ENCODE measurements around the gene SHANK3. TPM values are rescaled to one million over a fixed set of nuclear protein-coding genes. Genes with fewer than 3 reads are reported as not detected.

Gene SHANK3
- total RNA-seq, 4 donors from 2014 or later, result 2.7 to 30.3 (median 6.3) TPM

DNA sequence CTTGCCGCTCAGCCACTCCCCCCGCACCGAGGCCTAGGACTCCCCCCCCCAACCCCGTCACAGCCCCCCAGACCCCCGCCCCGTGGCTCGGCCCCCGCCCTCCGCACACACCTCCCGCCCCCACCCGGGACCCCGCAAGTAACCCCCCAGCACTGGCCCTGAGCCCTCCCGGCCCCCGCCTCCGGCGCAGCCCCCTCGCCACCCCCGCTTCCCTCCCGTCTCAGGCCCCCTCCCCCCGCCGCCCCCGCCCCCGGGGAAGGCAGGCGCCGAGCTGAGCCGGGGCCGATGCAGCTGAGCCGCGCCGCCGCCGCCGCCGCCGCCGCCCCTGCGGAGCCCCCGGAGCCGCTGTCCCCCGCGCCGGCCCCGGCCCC lies 1.5 kb downstream of the SHANK3 start:
- Histone ChIP-seq H3K36me3 (no peaks in the 10 kb centered on the region), H3K9me3 (no peaks in the 10 kb centered on the region), H3K4me1 (peaks cover 4 to 12% (median 8%) of the 10 kb centered on the region in 4 donors), H3K27ac (peak overlapping the region in 2 of 4 donors; percentile 36 to 45), H3K4me3 (peak overlapping the region in 2 of 4 donors; percentile 24 to 33), H3K27me3 (peaks cover 55% of the 10 kb centered on the region)
- DNase-seq, result no peak
- 3% methylated on average over 9 of the region's 43 CpGs; no CpG with 5 or more reads in 1 of the 2 donors for WGBS, 2 donors (ENCODE audit: low coverage in 1 of 2)
- TF ChIP-seq EP300 (IDR thresholded peaks at IDR 0.05; ENCODE audit: low read depth) (no peak), POLR2A (IDR thresholded peaks at IDR 0.05) (no peak), POLR2AphosphoS5 (IDR thresholded peaks at IDR 0.05) (no peak)
- TF ChIP-seq, protein P1, sequence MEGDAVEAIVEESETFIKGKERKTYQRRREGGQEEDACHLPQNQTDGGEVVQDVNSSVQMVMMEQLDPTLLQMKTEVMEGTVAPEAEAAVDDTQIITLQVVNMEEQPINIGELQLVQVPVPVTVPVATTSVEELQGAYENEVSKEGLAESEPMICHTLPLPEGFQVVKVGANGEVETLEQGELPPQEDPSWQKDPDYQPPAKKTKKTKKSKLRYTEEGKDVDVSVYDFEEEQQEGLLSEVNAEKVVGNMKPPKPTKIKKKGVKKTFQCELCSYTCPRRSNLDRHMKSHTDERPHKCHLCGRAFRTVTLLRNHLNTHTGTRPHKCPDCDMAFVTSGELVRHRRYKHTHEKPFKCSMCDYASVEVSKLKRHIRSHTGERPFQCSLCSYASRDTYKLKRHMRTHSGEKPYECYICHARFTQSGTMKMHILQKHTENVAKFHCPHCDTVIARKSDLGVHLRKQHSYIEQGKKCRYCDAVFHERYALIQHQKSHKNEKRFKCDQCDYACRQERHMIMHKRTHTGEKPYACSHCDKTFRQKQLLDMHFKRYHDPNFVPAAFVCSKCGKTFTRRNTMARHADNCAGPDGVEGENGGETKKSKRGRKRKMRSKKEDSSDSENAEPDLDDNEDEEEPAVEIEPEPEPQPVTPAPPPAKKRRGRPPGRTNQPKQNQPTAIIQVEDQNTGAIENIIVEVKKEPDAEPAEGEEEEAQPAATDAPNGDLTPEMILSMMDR (IDR thresholded peaks at IDR 0.05), result no peak
- intact Hi-C loops (cut with DNase I; ENCODE audit: low total_unique reads) (no loop called here), in situ Hi-C loops (cut with MboI; ENCODE audit: low pct_ligation_motif_present in 1 of 4, low pct_unique_long_range_greater_than_20kb in 1 of 4, low sequenced_read_pairs in 3 of 4) (no loop called here)

DNA sequence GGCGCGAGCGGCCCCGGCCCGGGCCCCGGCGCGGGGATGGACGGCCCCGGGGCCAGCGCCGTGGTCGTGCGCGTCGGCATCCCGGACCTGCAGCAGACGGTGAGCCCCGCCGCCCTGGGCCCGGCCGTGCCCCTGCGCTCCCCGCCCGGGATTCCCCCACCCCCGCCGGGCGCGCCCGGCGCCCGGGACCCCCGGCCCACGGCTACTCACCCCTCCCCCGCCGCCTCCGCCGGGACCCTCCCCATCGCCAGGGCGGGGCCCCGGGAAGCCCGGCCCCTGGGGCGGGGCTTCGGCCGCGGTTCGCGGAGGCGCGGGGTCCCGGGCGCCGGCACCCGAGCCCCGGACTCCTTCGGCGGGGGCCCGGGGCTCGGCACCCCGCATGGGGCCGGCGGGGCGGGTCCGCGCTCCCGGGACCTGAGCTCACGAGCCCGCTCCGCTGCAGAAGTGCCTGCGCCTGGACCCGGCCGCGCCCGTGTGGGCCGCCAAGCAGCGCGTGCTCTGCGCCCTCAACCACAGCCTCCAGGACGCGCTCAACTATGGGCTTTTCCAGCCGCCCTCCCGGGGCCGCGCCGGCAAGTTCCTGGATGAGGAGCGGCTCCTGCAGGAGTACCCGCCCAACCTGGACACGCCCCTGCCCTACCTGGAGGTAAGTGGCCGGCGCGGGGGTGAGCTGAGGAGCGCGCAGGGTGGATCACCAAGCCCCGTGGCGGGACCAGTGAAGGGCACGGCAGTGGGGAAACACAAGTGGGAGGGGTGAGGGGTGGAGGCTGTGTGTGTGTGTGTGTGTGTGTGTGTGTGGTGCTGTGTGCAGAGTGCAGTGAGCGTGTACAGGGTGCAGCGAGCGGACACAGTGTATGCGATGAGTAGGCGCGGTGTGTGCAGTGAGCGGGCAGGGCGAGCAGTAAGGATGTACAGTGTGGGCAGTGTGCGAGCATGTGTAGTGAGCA lies 2.3 kb downstream of the SHANK3 start:
- intact Hi-C loops (cut with DNase I; ENCODE audit: low total_unique reads) (no loop called here), in situ Hi-C loops (cut with MboI; ENCODE audit: low pct_ligation_motif_present in 1 of 4, low pct_unique_long_range_greater_than_20kb in 1 of 4, low sequenced_read_pairs in 3 of 4) (no loop called here)
- no peaks in the 10 kb centered on the region for H3K9me3 ChIP-seq
- H3K36me3 ChIP-seq, result no peaks in the 10 kb centered on the region
- H3K4me1 ChIP-seq, result peaks cover 4 to 12% (median 8%) of the 10 kb centered on the region in 4 donors
- peak overlapping the region in 3 of 4 donors; percentile 30 to 47 (median 46) for H3K4me3 ChIP-seq
- TF ChIP-seq POLR2AphosphoS5 (IDR thresholded peaks at IDR 0.05) (no peak), POLR2A (IDR thresholded peaks at IDR 0.05) (no peak), EP300 (IDR thresholded peaks at IDR 0.05; ENCODE audit: low read depth) (no peak)
- TF ChIP-seq, protein P1 (IDR thresholded peaks at IDR 0.05), result no peak
- peak; percentile 82 for DNase-seq
- no peak overlapping the region for H3K27ac ChIP-seq
- H3K27me3 ChIP-seq, result peaks cover 52% of the 10 kb centered on the region
- WGBS, 2 donors (ENCODE audit: low coverage in 1 of 2), result 8 to 40% methylated on average over 1 to 38 of the region's 105 CpGs

DNA sequence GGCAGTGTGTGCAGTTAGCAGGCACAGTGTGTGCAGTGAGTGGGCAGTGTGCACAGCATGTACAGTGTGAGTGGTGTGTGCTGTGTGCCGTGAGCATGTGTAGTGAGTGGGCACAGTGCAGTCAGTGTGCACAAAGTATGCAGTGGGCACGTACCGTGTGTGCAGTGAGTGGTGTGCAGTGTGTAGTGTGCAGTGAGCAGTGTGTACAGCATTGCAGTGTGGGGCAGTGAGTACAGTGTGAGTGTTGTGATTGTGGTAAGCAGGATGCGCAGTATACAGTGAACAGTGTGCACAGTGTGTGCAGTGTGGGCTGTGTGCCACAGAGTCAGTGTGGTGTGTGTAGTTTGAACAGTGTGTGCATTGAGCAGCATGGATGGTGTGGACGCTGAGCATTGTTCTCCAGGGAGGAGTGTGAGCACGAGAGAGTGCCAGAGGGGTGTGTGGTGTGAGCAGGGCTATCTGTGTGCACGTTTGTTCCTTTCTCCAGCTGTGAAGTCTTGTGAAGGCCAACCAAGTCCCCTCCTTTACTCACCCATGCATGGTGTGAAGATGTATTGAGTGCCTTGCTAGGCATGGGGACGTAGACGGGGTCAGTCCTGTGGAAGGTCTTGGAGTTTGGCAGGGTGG lies 3.0 kb downstream of the SHANK3 start:
- no peaks in the 10 kb centered on the region for H3K9me3 ChIP-seq
- WGBS, 2 donors (ENCODE audit: low coverage in 1 of 2), result 47 to 68% methylated on average over 3 to 9 of the region's 9 CpGs
- H3K4me1 ChIP-seq, result peaks cover 4 to 12% (median 8%) of the 10 kb centered on the region in 4 donors
- intact Hi-C loops (cut with DNase I; ENCODE audit: low total_unique reads), result no loop called here
- in situ Hi-C loops (cut with MboI; ENCODE audit: low pct_ligation_motif_present in 1 of 4, low pct_unique_long_range_greater_than_20kb in 1 of 4, low sequenced_read_pairs in 3 of 4), result no loop called here
- DNase-seq, result no peak
- H3K36me3 ChIP-seq, result no peaks in the 10 kb centered on the region
- H3K27me3 ChIP-seq, result peaks cover 47% of the 10 kb centered on the region
- TF ChIP-seq POLR2AphosphoS5 (IDR thresholded peaks at IDR 0.05) (no peak), EP300 (IDR thresholded peaks at IDR 0.05; ENCODE audit: low read depth) (no peak), POLR2A (IDR thresholded peaks at IDR 0.05) (no peak)
- TF ChIP-seq, protein P1 (IDR thresholded peaks at IDR 0.05), result no peak
- H3K27ac ChIP-seq, result no peak overlapping the region
- H3K4me3 ChIP-seq, result no peak overlapping the region

DNA sequence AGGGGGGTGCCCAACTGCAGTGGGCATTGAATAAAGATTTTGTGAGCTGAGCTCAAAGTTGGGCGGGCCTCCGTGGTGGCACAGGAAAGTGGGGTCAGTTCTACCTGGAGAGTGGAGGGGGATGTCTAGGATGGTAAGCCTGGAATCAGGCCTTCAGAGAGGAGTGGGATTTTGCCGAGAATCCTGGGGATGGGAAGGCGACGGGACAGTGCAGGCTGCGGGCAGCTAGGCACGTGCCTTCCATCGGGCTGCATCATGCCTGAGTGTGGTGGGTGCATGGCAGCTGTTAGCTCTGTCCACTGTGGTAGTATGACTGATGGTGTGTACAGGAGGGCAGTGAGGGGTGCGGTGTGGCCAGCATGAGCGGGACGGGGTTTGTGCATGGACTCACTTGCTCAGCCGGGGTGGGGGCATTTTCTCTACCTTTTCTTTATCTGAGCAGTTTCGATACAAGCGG lies 3.6 kb downstream of the SHANK3 start:
- DNase-seq, result no peak
- H3K9me3 ChIP-seq, result no peaks in the 10 kb centered on the region
- no peaks in the 10 kb centered on the region for H3K36me3 ChIP-seq
- H3K27ac ChIP-seq, result no peak overlapping the region
- peaks cover 4 to 12% (median 8%) of the 10 kb centered on the region in 4 donors for H3K4me1 ChIP-seq
- intact Hi-C loops (cut with DNase I; ENCODE audit: low total_unique reads), result no loop called here
- H3K4me3 ChIP-seq, result no peak overlapping the region
- TF ChIP-seq POLR2AphosphoS5 (IDR thresholded peaks at IDR 0.05), result no peak
- no peak for TF ChIP-seq POLR2A (IDR thresholded peaks at IDR 0.05)
- TF ChIP-seq, protein P1 (IDR thresholded peaks at IDR 0.05), result no peak
- no peak for TF ChIP-seq EP300 (IDR thresholded peaks at IDR 0.05; ENCODE audit: low read depth)
- 96 to 100% methylated on average over 1 to 14 of the region's 14 CpGs for WGBS, 2 donors (ENCODE audit: low coverage in 1 of 2)
- peaks cover 41% of the 10 kb centered on the region for H3K27me3 ChIP-seq
- in situ Hi-C loops (cut with MboI; ENCODE audit: low pct_ligation_motif_present in 1 of 4, low pct_unique_long_range_greater_than_20kb in 1 of 4, low sequenced_read_pairs in 3 of 4), result no loop called here

Measured in transverse colon (tissue), 4 donors.